RWPE2 (cell line): Measurements from ENCODE around the gene MBD3.

Experiments
- ATAC-seq: fragments of 200-7000 bp; cut with Tn5 transposase; 3 replicates; pipeline ENCODE4 v1.9.1; 2021; ENCODE audit warnings: low read depth
- DNase-seq: peaks from one replicate; pipeline ENCODE4 v3.0.0-alpha.2; 2020; ENCODE audit warnings: low spot score
- H3K27ac ChIP-seq: fragments of 450-650 bp; 2 replicates; pipeline ENCODE4 v1.5.1; 2017; ENCODE audit warnings: mild to moderate bottlenecking; ENCODE audit not compliant: poor library complexity, severe bottlenecking
- H3K27me3 ChIP-seq: fragments of 250-450 bp; sonication (Bioruptor Pico); 2 replicates; pipeline ENCODE4 v1.5.1; 2021; ENCODE audit warnings: mild to moderate bottlenecking, moderate library complexity; ENCODE audit not compliant: insufficient read depth, poor library complexity, severe bottlenecking
- H3K36me3 ChIP-seq: fragments of 250-450 bp; sonication (Bioruptor Pico); 2 replicates; pipeline ENCODE4 v1.5.1; 2020; ENCODE audit warnings: low read depth, mild to moderate bottlenecking, moderate library complexity
- H3K4me1 ChIP-seq: fragments of 250-450 bp; sonication (Bioruptor Pico); 2 replicates; pipeline ENCODE4 v1.5.1; 2021; ENCODE audit warnings: mild to moderate bottlenecking, moderate library complexity; ENCODE audit not compliant: insufficient read depth, poor library complexity, severe bottlenecking
- H3K4me3 ChIP-seq: fragments of 250-450 bp; sonication (Bioruptor Pico); 2 replicates; pipeline ENCODE4 v1.5.1; 2021; ENCODE audit warnings: mild to moderate bottlenecking, moderate library complexity; ENCODE audit not compliant: severe bottlenecking
- H3K9me3 ChIP-seq: fragments of 250-450 bp; sonication (Bioruptor Pico); 2 replicates; pipeline ENCODE4 v1.5.1; 2021; ENCODE audit warnings: mild to moderate bottlenecking, moderate library complexity; ENCODE audit not compliant: severe bottlenecking
- TF ChIP-seq, protein P1 (sequence below): fragments of 450-650 bp; IDR thresholded peaks from one replicate; pipeline ENCODE4 v1.5.1; 2017; ENCODE audit warnings: mild to moderate bottlenecking, moderate library complexity; ENCODE audit not compliant: poor library complexity, severe bottlenecking

Gene MBD3

DNA sequence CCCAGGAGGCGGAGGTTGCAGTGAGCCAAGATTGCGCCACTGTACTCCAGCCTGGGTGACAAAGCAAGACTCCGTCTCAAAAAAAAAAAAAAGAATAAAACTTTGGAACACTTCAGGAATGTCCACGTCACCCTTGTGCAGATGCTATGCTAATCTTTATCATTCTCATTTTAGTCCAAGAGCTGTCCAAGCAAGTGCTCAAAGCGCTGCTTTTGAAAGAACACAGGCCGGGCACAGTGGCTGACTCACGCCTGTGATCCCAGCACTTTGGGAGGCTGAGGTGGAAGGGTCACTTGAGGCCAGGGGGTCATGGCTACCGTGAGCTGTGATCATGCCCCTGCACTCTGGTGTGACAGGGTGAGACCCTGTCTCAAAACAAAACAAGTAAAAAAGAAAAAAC is 23.7 kb upstream of the MBD3 start:
- no peaks in the 10 kb centered on the region for H3K4me1 ChIP-seq
- H3K36me3 ChIP-seq: peaks cover 45% of the 10 kb centered on the region
- no peak overlapping the region for H3K27ac ChIP-seq
- no peak overlapping the region for H3K4me3 ChIP-seq
- TF ChIP-seq, protein P1, sequence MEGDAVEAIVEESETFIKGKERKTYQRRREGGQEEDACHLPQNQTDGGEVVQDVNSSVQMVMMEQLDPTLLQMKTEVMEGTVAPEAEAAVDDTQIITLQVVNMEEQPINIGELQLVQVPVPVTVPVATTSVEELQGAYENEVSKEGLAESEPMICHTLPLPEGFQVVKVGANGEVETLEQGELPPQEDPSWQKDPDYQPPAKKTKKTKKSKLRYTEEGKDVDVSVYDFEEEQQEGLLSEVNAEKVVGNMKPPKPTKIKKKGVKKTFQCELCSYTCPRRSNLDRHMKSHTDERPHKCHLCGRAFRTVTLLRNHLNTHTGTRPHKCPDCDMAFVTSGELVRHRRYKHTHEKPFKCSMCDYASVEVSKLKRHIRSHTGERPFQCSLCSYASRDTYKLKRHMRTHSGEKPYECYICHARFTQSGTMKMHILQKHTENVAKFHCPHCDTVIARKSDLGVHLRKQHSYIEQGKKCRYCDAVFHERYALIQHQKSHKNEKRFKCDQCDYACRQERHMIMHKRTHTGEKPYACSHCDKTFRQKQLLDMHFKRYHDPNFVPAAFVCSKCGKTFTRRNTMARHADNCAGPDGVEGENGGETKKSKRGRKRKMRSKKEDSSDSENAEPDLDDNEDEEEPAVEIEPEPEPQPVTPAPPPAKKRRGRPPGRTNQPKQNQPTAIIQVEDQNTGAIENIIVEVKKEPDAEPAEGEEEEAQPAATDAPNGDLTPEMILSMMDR: no peak
- no peak for DNase-seq
- H3K27me3 ChIP-seq: no peaks in the 10 kb centered on the region
- ATAC-seq: no peak
- H3K9me3 ChIP-seq: no peaks in the 10 kb centered on the region

DNA sequence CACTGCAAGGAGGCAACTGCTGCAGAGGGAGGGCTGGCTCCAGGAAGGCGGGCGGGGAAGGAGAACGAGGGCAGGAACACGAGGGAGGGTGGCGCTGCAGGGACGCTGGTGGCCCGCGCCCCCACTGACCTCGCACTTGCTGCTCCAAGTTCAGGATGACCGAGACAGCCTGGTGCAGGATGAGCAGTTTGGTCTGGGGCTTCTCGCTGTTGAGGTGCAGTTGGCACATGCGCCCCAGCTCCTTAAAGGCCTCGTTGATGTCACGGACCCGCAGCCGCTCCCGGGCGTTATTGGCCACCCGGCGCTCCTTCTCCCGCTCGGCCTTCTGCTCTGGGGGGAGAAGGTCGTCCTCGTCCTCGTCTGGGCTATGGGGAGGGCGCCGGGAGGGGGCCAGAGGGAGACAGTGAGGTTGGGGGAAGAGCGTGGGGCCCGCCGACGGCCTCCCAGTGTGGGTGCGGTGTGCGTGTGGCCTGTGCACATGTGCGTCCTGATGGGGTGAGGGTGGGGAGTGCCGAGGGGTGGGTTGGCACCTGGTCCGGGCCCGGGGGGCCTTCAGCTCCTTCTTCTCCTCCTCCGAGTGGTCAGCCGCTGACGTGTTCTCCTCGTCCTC is 22.6 kb upstream of the MBD3 start:
- no peak overlapping the region for H3K4me3 ChIP-seq
- H3K4me1 ChIP-seq: no peaks in the 10 kb centered on the region
- no peak overlapping the region for H3K27ac ChIP-seq
- DNase-seq: no peak
- ATAC-seq: no peak
- H3K27me3 ChIP-seq: no peaks in the 10 kb centered on the region
- no peaks in the 10 kb centered on the region for H3K9me3 ChIP-seq
- H3K36me3 ChIP-seq: peaks cover 41% of the 10 kb centered on the region
- TF ChIP-seq, protein P1: no peak

DNA sequence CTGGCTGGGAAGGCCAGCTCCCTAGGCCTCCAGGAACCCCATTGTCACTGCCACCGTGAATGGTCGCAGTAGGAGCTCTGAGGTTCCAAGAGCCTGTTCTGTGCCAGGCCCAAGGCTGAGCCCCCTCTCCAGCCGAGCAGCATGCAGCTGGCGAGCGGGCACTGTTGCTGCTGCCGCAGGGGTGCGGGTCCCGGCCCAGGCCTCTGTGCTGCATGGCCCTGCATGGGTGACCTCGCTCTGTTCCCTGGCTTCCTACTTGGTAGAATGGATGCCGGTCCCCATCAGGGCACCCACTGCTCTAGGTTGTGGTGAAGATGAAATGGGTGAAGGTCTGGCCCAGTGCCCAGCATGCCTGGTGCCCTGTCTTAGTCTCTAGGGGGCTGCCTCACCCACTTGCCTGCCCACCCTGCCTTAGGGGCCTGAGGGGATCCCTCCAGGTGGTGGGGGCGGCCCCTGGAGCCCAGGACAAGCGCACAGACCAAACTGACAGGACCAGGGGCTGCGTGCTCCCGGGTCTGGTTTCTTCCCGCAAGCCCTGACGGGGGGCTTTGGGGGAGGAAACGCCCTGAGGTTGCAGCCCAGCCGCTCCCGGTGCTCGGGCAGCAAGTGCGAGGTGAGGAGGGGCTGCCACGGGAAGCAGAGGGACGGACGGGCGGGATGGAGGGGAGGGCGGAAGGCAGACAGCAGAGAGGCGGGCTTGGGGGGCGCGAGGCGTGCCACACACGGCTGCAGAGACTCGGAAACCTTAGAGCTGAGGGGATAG is 21.3 kb upstream of the MBD3 start:
- Histone ChIP-seq H3K36me3 (peaks cover 37% of the 10 kb centered on the region), H3K27ac (no peak overlapping the region), H3K27me3 (no peaks in the 10 kb centered on the region), H3K4me3 (no peak overlapping the region), H3K4me1 (no peaks in the 10 kb centered on the region), H3K9me3 (no peaks in the 10 kb centered on the region)
- TF ChIP-seq, protein P1: no peak
- DNase-seq (no peak), ATAC-seq (no peak)

DNA sequence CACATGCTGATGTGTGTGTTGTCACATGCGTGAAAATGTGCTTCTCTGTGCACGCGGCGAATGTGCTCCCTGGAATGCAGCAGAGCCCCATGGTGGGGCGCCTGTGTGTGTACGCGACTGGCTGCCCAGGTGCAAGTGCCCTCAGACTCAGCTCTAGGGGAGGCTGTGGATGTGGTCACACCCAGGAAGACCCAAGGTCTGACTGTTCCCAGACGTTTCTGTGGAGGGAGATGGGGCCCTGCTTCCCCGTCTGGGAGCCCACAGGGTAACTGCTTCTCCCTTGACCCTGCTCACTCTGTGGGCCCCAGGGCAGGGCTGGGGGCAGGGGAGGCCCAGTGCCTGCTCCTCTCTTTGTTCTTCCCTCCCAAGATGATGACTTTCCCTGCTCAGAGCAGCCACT is 20.5 kb upstream of the MBD3 start:
- no peak overlapping the region for H3K27ac ChIP-seq
- DNase-seq: no peak
- TF ChIP-seq, protein P1: no peak
- no peaks in the 10 kb centered on the region for H3K27me3 ChIP-seq
- no peaks in the 10 kb centered on the region for H3K9me3 ChIP-seq
- H3K4me1 ChIP-seq: no peaks in the 10 kb centered on the region
- ATAC-seq: no peak
- no peak overlapping the region for H3K4me3 ChIP-seq
- H3K36me3 ChIP-seq: peaks cover 31% of the 10 kb centered on the region
